ENCODE results near the gene NFIB.

NFIB gene

GRCh38 chr9:14323985-14324650, 10.2 kb upstream of the NFIB start:
- no peak for TF ChIP-seq CTCF (conservative IDR thresholded peaks at IDR 0.05; ENCODE audit: low read length)
- no peak for TF ChIP-seq EZH2phosphoT487 (IDR thresholded peaks at IDR 0.05; ENCODE audit: borderline replicate concordance)
- Histone ChIP-seq H3K9me3 (ENCODE audit: insufficient read depth, low read depth, low read length) (no peaks in the 10 kb centered on the region), H4K20me1 (ENCODE audit: insufficient read depth, low read length, poor library complexity, severe bottlenecking) (no peaks in the 10 kb centered on the region), H3K9me2 (replicated peaks; ENCODE audit: low read depth, low read length) (no peaks in the 10 kb centered on the region), H2AFZ (ENCODE audit: low read length) (no peak overlapping the region), H3K4me1 (ENCODE audit: insufficient read depth, low read length, poor library complexity, severe bottlenecking) (no peaks in the 10 kb centered on the region), H3K36me3 (ENCODE audit: insufficient read depth, low read length) (no peaks in the 10 kb centered on the region), H3K4me3 (ENCODE audit: low read length, poor library complexity, severe bottlenecking) (no peak overlapping the region), H3K9ac (ENCODE audit: low read depth, low read length, poor library complexity, severe bottlenecking) (no peak overlapping the region), H3K27me3 (ENCODE audit: insufficient read depth, low read length, poor library complexity, severe bottlenecking) (no peaks in the 10 kb centered on the region), H3F3A (ENCODE audit: low read depth) (no peaks in the 10 kb centered on the region), H3K79me2 (ENCODE audit: insufficient read depth, low read length) (no peaks in the 10 kb centered on the region), H3K4me2 (ENCODE audit: low read depth, low read length, poor library complexity, severe bottlenecking) (no peak overlapping the region)

GRCh38 chr9:14323083-14323971, 9.4 kb upstream of the NFIB start:
- H3K4me3 ChIP-seq (ENCODE audit: low read length, poor library complexity, severe bottlenecking), result no peak overlapping the region
- no peak overlapping the region for H3K9ac ChIP-seq (ENCODE audit: low read depth, low read length, poor library complexity, severe bottlenecking)
- no peaks in the 10 kb centered on the region for H3F3A ChIP-seq (ENCODE audit: low read depth)
- no peaks in the 10 kb centered on the region for H3K36me3 ChIP-seq (ENCODE audit: insufficient read depth, low read length)
- H4K20me1 ChIP-seq (ENCODE audit: insufficient read depth, low read length, poor library complexity, severe bottlenecking), result no peaks in the 10 kb centered on the region
- no peaks in the 10 kb centered on the region for H3K9me2 ChIP-seq (replicated peaks; ENCODE audit: low read depth, low read length)
- H3K27me3 ChIP-seq (ENCODE audit: insufficient read depth, low read length, poor library complexity, severe bottlenecking), result no peaks in the 10 kb centered on the region
- no peak overlapping the region for H3K4me2 ChIP-seq (ENCODE audit: low read depth, low read length, poor library complexity, severe bottlenecking)
- no peaks in the 10 kb centered on the region for H3K4me1 ChIP-seq (ENCODE audit: insufficient read depth, low read length, poor library complexity, severe bottlenecking)
- H3K79me2 ChIP-seq (ENCODE audit: insufficient read depth, low read length), result no peaks in the 10 kb centered on the region
- TF ChIP-seq EZH2phosphoT487 (IDR thresholded peaks at IDR 0.05; ENCODE audit: borderline replicate concordance), result no peak
- no peak for TF ChIP-seq CTCF (conservative IDR thresholded peaks at IDR 0.05; ENCODE audit: low read length)
- H3K9me3 ChIP-seq (ENCODE audit: insufficient read depth, low read depth, low read length), result no peaks in the 10 kb centered on the region
- H2AFZ ChIP-seq (ENCODE audit: low read length), result no peak overlapping the region

- Histone ChIP-seq H3K4me1 (ENCODE audit: insufficient read depth, low read length, poor library complexity, severe bottlenecking) (no peaks in the 10 kb centered on the region), H3K9me3 (ENCODE audit: insufficient read depth, low read depth, low read length) (no peaks in the 10 kb centered on the region), H3K9me2 (replicated peaks; ENCODE audit: low read depth, low read length) (no peaks in the 10 kb centered on the region), H3F3A (ENCODE audit: low read depth) (no peaks in the 10 kb centered on the region), H3K4me3 (ENCODE audit: low read length, poor library complexity, severe bottlenecking) (no peak overlapping the region), H2AFZ (ENCODE audit: low read length) (no peak overlapping the region), H3K4me2 (ENCODE audit: low read depth, low read length, poor library complexity, severe bottlenecking) (no peak overlapping the region), H3K79me2 (ENCODE audit: insufficient read depth, low read length) (no peaks in the 10 kb centered on the region), H3K27me3 (ENCODE audit: insufficient read depth, low read length, poor library complexity, severe bottlenecking) (no peaks in the 10 kb centered on the region), H3K9ac (ENCODE audit: low read depth, low read length, poor library complexity, severe bottlenecking) (no peak overlapping the region), H3K36me3 (ENCODE audit: insufficient read depth, low read length) (no peaks in the 10 kb centered on the region), H4K20me1 (ENCODE audit: insufficient read depth, low read length, poor library complexity, severe bottlenecking) (no peaks in the 10 kb centered on the region)
- TF ChIP-seq CTCF (conservative IDR thresholded peaks at IDR 0.05; ENCODE audit: low read length) (no peak), EZH2phosphoT487 (IDR thresholded peaks at IDR 0.05; ENCODE audit: borderline replicate concordance) (no peak)
Observed at GRCh38 chr9:14322211-14323082, 8.5 kb upstream of the NFIB start.
